Body of pancreas (tissue), 4 donors: Measurements from ENCODE around the gene IGF1R.

Experiments
- POLR2A ChIP-seq, 3 donors: fragments of 450-650 bp; IDR thresholded peaks; one replicate each; pipeline ENCODE4 v1.6.1; 2016; ENCODE audit warnings: antibody characterized with exemption in 3 of 3, mild to moderate bottlenecking in 2 of 3
- TF ChIP-seq, protein P1 (sequence below), 7 experiments: fragments of 450-650 bp in 4 of 7; fragments of 200-600 bp in 3 of 7; sonication (generic) in 3 of 7; IDR thresholded peaks; one replicate each; pipeline ENCODE4 v1.5.1; 2016 to 2019; ENCODE audit warnings: antibody characterized with exemption in 7 of 7

DNA sequence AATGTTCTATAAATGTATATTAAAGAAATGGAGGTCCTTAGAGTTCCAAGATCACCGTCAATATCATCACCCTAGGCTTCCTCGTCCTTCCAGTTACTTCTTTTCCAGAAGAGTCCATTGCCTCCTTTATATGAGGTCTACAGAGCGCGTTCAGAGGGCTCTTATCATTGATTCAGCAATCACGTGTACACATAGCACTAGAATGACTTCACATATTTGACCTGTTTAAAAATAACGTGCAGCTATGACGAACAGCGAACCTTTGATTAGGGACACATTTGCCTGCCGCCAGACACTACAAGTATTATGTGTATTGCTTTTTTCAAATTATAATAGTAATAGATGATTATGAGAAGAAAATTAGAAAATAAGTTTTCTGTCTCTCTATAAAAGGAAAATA lies 26.0 kb downstream of the IGF1R start:
- TF ChIP-seq POLR2A (IDR thresholded peaks at IDR 0.05): no peak
- TF ChIP-seq, protein P1, sequence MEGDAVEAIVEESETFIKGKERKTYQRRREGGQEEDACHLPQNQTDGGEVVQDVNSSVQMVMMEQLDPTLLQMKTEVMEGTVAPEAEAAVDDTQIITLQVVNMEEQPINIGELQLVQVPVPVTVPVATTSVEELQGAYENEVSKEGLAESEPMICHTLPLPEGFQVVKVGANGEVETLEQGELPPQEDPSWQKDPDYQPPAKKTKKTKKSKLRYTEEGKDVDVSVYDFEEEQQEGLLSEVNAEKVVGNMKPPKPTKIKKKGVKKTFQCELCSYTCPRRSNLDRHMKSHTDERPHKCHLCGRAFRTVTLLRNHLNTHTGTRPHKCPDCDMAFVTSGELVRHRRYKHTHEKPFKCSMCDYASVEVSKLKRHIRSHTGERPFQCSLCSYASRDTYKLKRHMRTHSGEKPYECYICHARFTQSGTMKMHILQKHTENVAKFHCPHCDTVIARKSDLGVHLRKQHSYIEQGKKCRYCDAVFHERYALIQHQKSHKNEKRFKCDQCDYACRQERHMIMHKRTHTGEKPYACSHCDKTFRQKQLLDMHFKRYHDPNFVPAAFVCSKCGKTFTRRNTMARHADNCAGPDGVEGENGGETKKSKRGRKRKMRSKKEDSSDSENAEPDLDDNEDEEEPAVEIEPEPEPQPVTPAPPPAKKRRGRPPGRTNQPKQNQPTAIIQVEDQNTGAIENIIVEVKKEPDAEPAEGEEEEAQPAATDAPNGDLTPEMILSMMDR (IDR thresholded peaks at IDR 0.05): no peak
